ENCODE measurements around the gene C1QTNF6.
"Not testable (repeated sequence)": the region's sequence is repeated elsewhere in the genome, so short reads cannot be mapped to it uniquely, and the experiment has no call there.

The C1QTNF6 gene

DNA sequence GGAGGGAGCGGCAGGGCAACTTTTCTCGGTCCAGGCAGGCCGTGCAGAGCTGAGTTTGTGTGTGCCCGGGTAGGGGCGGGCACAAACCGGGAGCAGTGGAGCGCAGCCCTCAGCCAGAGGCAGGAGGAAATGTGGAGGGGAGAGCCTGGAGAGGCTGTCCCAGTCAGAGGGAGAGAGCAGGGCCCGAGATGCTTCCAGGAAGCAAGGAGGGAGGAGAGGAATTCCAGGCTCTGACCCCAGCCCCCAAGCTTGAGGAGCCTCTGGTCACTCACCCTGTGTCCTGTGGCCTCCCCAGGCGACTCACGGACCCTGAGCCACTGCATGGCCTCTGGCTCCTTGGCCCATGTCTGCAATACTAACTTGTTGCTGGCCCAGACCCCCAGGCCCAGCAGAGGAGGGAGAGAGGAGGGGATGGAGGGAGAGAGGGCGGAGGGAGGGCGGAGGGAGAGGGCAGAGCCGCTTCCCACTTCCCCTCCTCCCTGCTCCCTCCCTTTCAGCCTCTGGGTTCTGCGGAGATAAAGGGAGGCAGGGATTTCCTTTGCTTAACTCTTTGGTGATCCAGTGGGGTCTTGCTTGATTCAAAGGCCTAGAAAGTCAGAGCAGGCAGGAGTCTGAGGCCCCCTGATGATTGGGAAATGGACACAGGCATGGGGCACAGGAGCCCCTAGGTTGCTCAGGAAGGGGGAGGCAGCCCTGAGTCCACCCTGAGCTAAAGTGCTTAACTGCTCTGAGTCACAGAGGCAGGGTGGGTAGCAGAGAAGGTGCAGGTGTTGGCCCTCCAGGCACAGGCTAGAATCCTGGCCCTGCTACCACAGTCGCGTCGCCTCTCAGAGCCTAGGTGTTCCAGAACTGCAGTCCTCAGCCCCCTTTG, at the start of gene C1QTNF6:
Gene C1QTNF6, minus strand, starts transcription at position 357 of the 871 bp plus-strand sequence. Its CDS starts 34 bp downstream, at position 323.
- Histone ChIP-seq H3K4me3 (ENCODE audit: low read depth, low read length) (peak within 1 kb of the TSS; percentile 64), H3K27me3 (ENCODE audit: insufficient read depth, low read length) (no peaks in the 10 kb centered on the region), H3K79me2 (ENCODE audit: control insufficient read depth, insufficient read depth, low read length, unreplicated experiment) (no peaks in the 10 kb centered on the region), H3K27ac (ENCODE audit: low read depth, low read length) (peak within 1 kb of the TSS; percentile 34), H3K4me1 (ENCODE audit: control insufficient read depth, insufficient read depth, low read length, unreplicated experiment) (peaks cover 27% of the 10 kb centered on the region), H2AFZ (ENCODE audit: low read length, unreplicated experiment) (peak within 1 kb of the TSS; percentile 80), H3K36me3 (ENCODE audit: insufficient read depth, low read length) (no peaks in the 10 kb centered on the region)

DNA sequence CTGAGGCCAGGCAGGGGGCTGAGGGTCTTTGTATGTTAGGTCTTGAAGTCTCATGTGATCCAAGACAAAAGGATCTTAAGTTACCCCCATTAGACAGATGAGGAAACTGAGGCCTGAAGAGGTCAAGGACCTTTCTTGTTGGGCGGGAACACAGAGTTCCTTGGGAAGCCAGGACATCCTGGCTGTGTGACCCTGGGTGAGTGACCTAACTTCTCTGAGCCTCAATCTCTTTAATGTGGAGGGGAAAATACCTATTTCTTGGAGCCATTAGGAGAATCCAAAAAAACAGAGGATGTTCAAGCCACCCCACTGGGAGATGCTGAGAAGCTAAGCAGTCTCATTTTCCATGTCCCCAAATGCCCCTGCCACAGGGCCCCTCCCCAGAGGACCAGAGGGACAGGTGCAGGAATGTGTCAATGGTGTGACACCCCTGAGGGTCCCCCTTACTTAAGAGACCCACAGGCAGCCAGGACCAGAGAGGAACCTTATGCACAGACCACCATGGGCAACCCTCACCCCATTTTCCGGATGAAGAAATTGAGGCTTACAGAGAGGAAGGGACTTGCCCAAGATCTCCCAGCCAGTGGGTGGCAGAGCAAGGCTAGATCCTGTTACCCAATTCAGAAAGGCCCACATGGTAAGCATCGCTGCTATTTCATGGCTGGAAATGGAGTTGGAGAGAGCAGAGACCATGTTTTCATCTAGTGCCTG, 48.0 kb upstream of the C1QTNF6 start:
- Histone ChIP-seq H3K27ac (ENCODE audit: low read depth, low read length) (no peak overlapping the region), H3K27me3 (ENCODE audit: insufficient read depth, low read length) (no peaks in the 10 kb centered on the region), H3K4me3 (ENCODE audit: low read depth, low read length) (no peak overlapping the region), H3K79me2 (ENCODE audit: control insufficient read depth, insufficient read depth, low read length, unreplicated experiment) (peaks cover 3% of the 10 kb centered on the region), H2AFZ (ENCODE audit: low read length, unreplicated experiment) (no peak overlapping the region), H3K4me1 (ENCODE audit: control insufficient read depth, insufficient read depth, low read length, unreplicated experiment) (peaks cover 5% of the 10 kb centered on the region), H3K36me3 (ENCODE audit: insufficient read depth, low read length) (no peaks in the 10 kb centered on the region)

DNA sequence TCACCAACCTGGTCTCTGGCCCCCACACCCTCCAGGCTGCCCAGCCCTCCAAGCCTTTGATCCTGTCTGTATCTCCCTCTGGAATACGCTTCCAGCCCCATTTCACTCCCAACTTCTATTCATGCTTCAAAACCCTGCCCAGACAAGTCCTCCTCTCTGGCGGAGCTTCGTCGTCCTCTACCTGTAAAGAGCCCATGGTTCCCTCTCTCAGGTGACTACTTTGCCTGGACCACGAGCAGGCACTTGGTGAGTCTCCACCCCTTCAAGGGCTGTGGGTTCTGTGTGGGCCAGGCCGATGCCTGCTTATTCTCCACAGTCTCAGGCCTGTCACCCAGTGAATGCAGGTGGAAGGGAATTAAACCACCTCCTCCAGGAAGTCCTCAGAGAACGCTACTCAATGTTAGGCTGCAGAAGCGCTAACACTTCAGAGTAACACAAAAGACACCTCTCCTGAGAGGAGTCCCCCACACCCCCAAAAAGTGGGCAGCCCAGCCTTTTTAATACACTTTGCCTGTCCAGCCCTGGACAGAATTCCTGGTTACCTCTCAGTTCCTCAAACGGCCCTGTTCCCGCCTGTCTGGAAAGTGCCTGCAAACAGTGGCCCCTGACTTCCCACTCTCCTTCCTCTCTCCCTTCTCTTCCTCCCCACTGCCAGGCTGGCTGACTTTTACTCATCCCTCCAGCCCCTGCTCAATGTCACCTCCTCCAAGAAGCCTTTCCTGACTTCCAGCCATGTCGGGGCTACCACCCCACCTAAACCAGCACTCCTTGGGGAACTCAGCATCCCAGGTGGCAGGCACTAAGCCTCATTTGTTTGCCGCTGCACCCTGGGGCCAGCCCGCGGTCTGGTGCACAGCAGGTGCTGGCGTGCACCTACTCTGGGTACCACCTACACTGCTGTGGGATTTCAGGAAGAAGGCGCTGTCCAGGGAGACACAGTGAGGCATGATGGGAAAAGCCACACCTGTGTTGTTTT, 47.0 kb upstream of the C1QTNF6 start:
- Histone ChIP-seq H2AFZ (ENCODE audit: low read length, unreplicated experiment) (no peak overlapping the region), H3K27me3 (ENCODE audit: insufficient read depth, low read length) (no peaks in the 10 kb centered on the region), H3K36me3 (ENCODE audit: insufficient read depth, low read length) (no peaks in the 10 kb centered on the region), H3K27ac (ENCODE audit: low read depth, low read length) (no peak overlapping the region), H3K4me1 (ENCODE audit: control insufficient read depth, insufficient read depth, low read length, unreplicated experiment) (peaks cover 14% of the 10 kb centered on the region), H3K4me3 (ENCODE audit: low read depth, low read length) (no peak overlapping the region), H3K79me2 (ENCODE audit: control insufficient read depth, insufficient read depth, low read length, unreplicated experiment) (peaks cover 3% of the 10 kb centered on the region)

DNA sequence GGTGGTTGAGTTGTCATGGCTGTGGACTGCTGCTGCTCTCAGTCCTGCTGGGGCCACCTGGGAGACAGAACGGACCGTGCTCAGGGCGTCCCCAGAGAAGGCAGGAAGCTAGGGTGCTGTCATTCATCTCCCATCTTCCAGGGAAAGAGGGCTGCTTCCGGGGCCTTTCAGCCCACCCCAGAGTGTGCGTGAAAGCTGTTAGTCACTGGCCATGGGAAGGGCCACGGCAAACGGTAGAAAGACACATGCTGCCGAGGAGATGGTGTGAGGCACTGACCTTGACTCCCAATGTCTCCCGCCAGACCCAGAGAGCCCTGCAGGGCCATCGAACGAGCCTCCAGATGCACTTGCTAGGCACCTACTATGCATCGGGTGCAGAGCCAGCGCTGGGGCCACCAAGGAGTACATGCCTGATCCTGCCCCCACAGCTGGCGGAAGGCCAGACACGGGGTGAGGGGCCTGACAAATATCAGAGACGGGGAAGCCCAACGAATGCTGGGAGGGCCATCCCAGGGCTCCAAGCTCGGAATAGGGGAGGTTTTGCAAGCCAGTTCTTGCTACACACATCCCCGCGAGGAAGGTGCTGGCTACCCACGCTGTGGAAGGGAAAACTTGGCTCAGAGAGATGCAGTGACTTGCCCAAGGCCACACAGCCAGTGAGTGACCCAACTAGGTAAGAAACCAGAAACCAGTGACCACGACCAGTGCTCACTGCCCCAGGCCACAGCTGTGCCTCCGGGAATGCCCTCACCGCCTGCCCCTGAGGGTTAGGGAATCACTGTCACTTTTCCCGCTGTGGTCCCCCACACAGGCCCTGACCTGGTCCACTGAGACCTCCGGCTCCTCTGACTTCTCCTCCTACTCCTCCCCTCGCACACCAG, 45.9 kb upstream of the C1QTNF6 start:
- Histone ChIP-seq H2AFZ (ENCODE audit: low read length, unreplicated experiment) (no peak overlapping the region), H3K4me3 (ENCODE audit: low read depth, low read length) (no peak overlapping the region), H3K36me3 (ENCODE audit: insufficient read depth, low read length) (no peaks in the 10 kb centered on the region), H3K4me1 (ENCODE audit: control insufficient read depth, insufficient read depth, low read length, unreplicated experiment) (peaks cover 24% of the 10 kb centered on the region), H3K79me2 (ENCODE audit: control insufficient read depth, insufficient read depth, low read length, unreplicated experiment) (peaks cover 3% of the 10 kb centered on the region), H3K27me3 (ENCODE audit: insufficient read depth, low read length) (no peaks in the 10 kb centered on the region), H3K27ac (ENCODE audit: low read depth, low read length) (no peak overlapping the region)

DNA sequence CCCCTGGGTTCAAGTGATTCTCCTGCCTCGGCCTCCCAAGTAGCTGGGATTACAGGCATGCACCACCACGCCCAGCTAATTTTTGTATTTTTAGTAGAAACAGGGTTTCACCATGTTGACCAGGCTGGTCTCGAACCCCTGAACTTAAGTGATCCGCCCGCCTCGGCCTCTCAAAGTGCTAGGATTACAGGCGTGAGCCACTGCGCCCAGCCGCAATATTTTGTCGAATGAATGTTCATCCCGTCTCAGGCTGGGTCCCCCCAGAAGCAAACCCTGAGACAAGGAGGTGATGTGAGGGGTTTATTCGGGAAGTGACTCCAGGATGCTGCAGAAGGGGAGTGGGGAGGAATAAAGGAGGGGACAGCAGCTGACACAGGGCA, 45.3 kb upstream of the C1QTNF6 start:
- H3K27me3 ChIP-seq (ENCODE audit: insufficient read depth, low read length); H3K79me2 ChIP-seq (ENCODE audit: control insufficient read depth, insufficient read depth, low read length, unreplicated experiment); H3K4me3 ChIP-seq (ENCODE audit: low read depth, low read length); H3K27ac ChIP-seq (ENCODE audit: low read depth, low read length); H2AFZ ChIP-seq (ENCODE audit: low read length, unreplicated experiment); H3K36me3 ChIP-seq (ENCODE audit: insufficient read depth, low read length): not testable (repeated sequence)
- peaks cover 30% of the 10 kb centered on the region for H3K4me1 ChIP-seq (ENCODE audit: control insufficient read depth, insufficient read depth, low read length, unreplicated experiment)

DNA sequence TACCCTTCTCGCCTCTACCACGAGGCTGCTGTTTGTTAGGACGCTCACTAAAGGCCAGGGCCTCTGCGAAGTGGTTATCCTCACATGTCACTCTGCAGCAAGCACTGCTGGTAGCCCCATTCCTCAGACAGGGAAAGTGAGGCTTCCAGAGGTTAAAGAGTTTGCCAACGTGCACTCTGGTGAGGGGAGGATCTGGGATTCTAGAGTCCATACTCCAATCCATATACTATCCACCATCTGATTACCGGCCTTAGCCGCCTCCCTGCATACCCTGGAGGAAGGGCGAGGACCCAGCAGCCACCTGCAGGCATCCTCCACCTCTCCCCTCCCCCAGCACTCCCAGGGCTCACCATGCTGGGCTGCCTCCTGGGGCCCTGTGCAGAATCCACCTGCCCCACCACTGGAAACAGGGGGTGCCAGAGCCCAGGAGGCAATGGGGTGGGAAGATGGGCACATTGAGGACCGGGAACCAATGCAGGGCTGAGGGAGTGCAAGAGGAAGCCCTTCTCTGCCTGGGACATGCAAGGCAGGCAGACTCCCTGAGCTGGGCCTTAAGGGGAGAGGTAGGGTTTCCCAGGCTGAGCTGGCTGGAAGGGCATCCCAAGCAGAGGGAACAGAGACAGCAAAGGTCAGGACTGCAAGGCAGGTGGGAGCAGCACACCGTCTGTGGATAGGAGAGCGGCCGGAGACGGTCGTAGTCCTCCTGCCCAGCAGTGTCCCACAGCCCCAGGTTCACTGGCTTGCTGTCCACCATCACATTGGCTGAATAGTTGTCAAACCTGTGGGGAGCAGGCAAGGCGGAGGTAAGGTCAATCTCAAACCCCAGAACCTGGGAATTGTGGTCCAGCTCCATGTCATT, 44.3 kb upstream of the C1QTNF6 start:
- Histone ChIP-seq H3K27ac (ENCODE audit: low read depth, low read length) (no peak overlapping the region), H3K27me3 (ENCODE audit: insufficient read depth, low read length) (no peaks in the 10 kb centered on the region), H3K4me3 (ENCODE audit: low read depth, low read length) (no peak overlapping the region), H3K4me1 (ENCODE audit: control insufficient read depth, insufficient read depth, low read length, unreplicated experiment) (peaks cover 34% of the 10 kb centered on the region), H3K79me2 (ENCODE audit: control insufficient read depth, insufficient read depth, low read length, unreplicated experiment) (peaks cover 3% of the 10 kb centered on the region), H2AFZ (ENCODE audit: low read length, unreplicated experiment) (no peak overlapping the region), H3K36me3 (ENCODE audit: insufficient read depth, low read length) (no peaks in the 10 kb centered on the region)

DNA sequence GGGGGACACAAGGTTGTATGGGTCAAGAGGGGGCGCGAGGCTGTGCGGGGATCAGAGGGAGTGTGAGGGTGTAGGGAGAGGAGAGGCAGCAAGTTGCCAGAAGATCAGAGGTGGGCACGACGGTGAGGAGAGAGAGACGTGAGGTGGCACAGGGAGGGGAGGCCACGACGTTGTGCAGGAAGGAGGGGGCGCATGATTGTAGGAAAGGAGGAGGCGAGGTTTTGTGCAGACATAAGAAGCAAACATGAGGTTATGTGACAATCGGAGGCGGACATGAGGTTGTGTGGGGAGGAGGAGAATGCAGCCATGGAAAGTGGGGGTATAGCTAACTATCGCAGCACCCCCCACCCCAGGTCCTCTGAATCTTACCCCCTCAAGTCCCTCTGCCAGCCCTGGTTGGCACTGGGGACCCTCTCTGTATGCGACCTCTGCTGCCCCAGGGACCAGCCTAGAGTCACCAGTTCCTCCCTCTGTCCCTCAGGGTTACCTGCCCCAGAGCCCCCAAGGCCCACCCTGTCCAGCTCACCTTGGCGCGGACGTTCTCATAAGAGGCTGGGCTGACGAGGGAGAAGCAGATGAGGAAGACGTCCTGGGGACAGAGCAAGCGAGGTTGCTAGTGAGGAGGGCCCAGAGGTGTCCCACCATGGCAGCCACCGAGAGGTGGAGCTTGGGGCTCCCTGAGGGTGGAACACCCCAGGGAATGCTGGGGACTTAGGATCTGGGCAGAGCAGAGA, 43.5 kb upstream of the C1QTNF6 start:
- Histone ChIP-seq H3K27me3 (ENCODE audit: insufficient read depth, low read length) (no peaks in the 10 kb centered on the region), H2AFZ (ENCODE audit: low read length, unreplicated experiment) (no peak overlapping the region), H3K79me2 (ENCODE audit: control insufficient read depth, insufficient read depth, low read length, unreplicated experiment) (peaks cover 3% of the 10 kb centered on the region), H3K4me3 (ENCODE audit: low read depth, low read length) (no peak overlapping the region), H3K27ac (ENCODE audit: low read depth, low read length) (no peak overlapping the region), H3K4me1 (ENCODE audit: control insufficient read depth, insufficient read depth, low read length, unreplicated experiment) (peaks cover 34% of the 10 kb centered on the region), H3K36me3 (ENCODE audit: insufficient read depth, low read length) (no peaks in the 10 kb centered on the region)

DNA sequence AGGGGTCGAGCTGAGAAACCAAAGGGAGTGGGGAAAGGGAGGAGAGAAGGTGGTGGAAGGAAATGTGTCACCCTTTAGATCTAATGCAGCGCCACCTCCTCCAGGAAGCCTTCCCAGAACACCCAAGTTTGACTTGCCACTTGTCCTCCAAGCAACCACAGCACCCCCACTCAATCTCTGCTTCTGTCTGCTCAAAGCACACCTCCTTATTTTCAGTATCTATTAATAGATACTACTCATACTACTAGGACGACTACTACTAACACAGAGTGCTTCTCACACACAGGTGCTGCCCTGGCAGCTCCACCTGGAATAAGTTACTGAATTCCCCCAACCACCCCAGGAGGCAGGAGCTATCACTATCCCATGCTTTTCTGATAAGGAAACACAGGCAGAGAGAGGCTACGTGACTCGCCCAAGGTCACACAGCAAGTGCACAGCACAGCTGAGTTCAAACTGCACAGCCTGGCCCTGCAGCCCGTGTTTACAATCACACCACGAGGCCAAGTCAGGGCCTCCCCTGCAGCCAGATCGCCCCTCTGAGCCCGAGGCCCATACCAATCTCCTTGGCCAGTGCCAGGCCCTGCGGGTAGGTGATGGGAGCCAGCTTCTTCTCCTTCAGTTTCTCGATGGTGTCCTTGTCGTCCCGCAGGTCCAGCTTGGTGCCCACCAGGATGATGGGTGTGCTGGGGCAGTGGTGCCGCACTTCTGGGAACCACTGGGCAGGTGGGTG, 42.8 kb upstream of the C1QTNF6 start:
- Histone ChIP-seq H3K27ac (ENCODE audit: low read depth, low read length) (peak overlapping the region; percentile 40; the same call in 1 of the 2 replicates), H3K4me1 (ENCODE audit: control insufficient read depth, insufficient read depth, low read length, unreplicated experiment) (peaks cover 34% of the 10 kb centered on the region), H3K4me3 (ENCODE audit: low read depth, low read length) (no peak overlapping the region), H3K27me3 (ENCODE audit: insufficient read depth, low read length) (no peaks in the 10 kb centered on the region), H3K79me2 (ENCODE audit: control insufficient read depth, insufficient read depth, low read length, unreplicated experiment) (peaks cover 3% of the 10 kb centered on the region), H2AFZ (ENCODE audit: low read length, unreplicated experiment) (no peak overlapping the region), H3K36me3 (ENCODE audit: insufficient read depth, low read length) (no peaks in the 10 kb centered on the region)

Measured in ACC112 (cell line).